ENCODE measurements around the gene SMDT1. TPM values are rescaled to one million over a fixed set of nuclear protein-coding genes. Genes with fewer than 3 reads are reported as not detected.
A peak's percentile ranks its signal among the peaks of the same experiment; 100 is the strongest.

Gene SMDT1
- total and polyA plus RNA-seq, 9 of the 15 experiments (the other 6 are each of a cell fraction or from before 2014, with no cell fraction given) = 7.9 to 65.2 (median 14.3) TPM

- peaks cover 11 to 27% of the 10 kb centered on the region in 2 experiments for H3K4me1 ChIP-seq (replicated peaks in 1 of 2; ENCODE audit: control insufficient read depth in 2 of 2, insufficient read depth in 2 of 2, low read length in 2 of 2)
- TF ChIP-seq DIDO1 (tag; IDR thresholded peaks at IDR 0.05; ENCODE audit: low read depth) (no peak), CHD1 (IDR thresholded peaks at IDR 0.05; ENCODE audit: low read length) (peak; percentile 13), PRDM10 (IDR thresholded peaks at IDR 0.05; ENCODE audit: partially characterized antibody) (peak; percentile 12)
- TF ChIP-seq, protein P1, sequence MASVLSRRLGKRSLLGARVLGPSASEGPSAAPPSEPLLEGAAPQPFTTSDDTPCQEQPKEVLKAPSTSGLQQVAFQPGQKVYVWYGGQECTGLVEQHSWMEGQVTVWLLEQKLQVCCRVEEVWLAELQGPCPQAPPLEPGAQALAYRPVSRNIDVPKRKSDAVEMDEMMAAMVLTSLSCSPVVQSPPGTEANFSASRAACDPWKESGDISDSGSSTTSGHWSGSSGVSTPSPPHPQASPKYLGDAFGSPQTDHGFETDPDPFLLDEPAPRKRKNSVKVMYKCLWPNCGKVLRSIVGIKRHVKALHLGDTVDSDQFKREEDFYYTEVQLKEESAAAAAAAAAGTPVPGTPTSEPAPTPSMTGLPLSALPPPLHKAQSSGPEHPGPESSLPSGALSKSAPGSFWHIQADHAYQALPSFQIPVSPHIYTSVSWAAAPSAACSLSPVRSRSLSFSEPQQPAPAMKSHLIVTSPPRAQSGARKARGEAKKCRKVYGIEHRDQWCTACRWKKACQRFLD (CRISPR knock-in tag; IDR thresholded peaks at IDR 0.05) = 0 out of 2 replicates have a peak, but pooled peaks have one; percentile 2
- TF ChIP-seq, protein P2, sequence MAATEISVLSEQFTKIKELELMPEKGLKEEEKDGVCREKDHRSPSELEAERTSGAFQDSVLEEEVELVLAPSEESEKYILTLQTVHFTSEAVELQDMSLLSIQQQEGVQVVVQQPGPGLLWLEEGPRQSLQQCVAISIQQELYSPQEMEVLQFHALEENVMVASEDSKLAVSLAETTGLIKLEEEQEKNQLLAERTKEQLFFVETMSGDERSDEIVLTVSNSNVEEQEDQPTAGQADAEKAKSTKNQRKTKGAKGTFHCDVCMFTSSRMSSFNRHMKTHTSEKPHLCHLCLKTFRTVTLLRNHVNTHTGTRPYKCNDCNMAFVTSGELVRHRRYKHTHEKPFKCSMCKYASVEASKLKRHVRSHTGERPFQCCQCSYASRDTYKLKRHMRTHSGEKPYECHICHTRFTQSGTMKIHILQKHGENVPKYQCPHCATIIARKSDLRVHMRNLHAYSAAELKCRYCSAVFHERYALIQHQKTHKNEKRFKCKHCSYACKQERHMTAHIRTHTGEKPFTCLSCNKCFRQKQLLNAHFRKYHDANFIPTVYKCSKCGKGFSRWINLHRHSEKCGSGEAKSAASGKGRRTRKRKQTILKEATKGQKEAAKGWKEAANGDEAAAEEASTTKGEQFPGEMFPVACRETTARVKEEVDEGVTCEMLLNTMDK (IDR thresholded peaks at IDR 0.05; ENCODE audit: borderline replicate concordance, insufficient read depth, low read depth, low read length, poor library complexity, severe bottlenecking) = no peak
- peaks cover 15% of the 10 kb centered on the region for H3K79me2 ChIP-seq (ENCODE audit: control insufficient read depth, insufficient read depth, low read length)
- peak overlapping the region; percentile 91 to 96 for H3K9ac ChIP-seq (ENCODE audit: insufficient read depth in 1 of 2, low read depth in 2 of 2, low read length in 2 of 2)
- in situ Hi-C loops (cut with MboI) (no loop called here), intact Hi-C loops (cut with micrococcal nuclease) (loop anchor here (10.0 kb wide), 1 partner anchor 114 kb away; the partner anchor contains the start of gene SEPTIN3)
- peak overlapping the region; percentile 93 for H3K4me2 ChIP-seq (ENCODE audit: insufficient read depth, low read length)
- FAIRE-seq = peak; percentile 11
- peak; percentile 21 for ATAC-seq
- H2AFZ ChIP-seq (ENCODE audit: low read depth, low read length) = peak overlapping the region; percentile 96
- no peaks in the 10 kb centered on the region for H4K20me1 ChIP-seq (replicated peaks; ENCODE audit: control insufficient read depth, insufficient read depth, low read length)
- WGBS (ENCODE audit: insufficient coverage, low coverage, missing lambda C conversion rate) = 59% methylated on average over 14 of the region's 24 CpGs
- H3K9me1 ChIP-seq (ENCODE audit: control insufficient read depth, insufficient read depth, low read length) = no peaks in the 10 kb centered on the region
- TSS peak; percentile 86 for BruUV-seq (replicated peaks)
- CTCF ChIA-PET (ENCODE audit: low intra/inter-chr PET ratio) = no interaction called here
- peak overlapping the region; percentile 59 for H3K4me3 ChIP-seq
- peak overlapping the region; percentile 95 for H3K27ac ChIP-seq (ENCODE audit: extremely low read depth, low read depth, low read length)
- H3K36me3 ChIP-seq (ENCODE audit: control insufficient read depth, insufficient read depth, low read length) = peaks cover 19% of the 10 kb centered on the region; the same call in 2 of the 3 replicates
- DNase-seq (ENCODE audit: extremely low read depth in 1 of 4, low spot score in 3 of 4) = no peak
- H3K9me3 ChIP-seq (replicated peaks; ENCODE audit: control insufficient read depth, insufficient read depth, low read depth, low read length) = no peaks in the 10 kb centered on the region
- H3K27me3 ChIP-seq (ENCODE audit: control insufficient read depth in 2 of 2, insufficient read depth in 2 of 2, low read length in 2 of 2) = no peaks in the 10 kb centered on the region
- POLR2A ChIA-PET = interaction anchor here (2.0 to 3.8 kb wide), 2 partner anchors 9 to 11 kb away, joined by 5 to 43 read pairs; partner anchors contain the start of gene NDUFA6
Measured at GRCh38 chr22:42078469-42079318, 806 bp upstream of the SMDT1 start.

Data from K562 (cell line).